HL-60 (cell line): ENCODE results near the gene SNX6.

Experiments used
- DNase-seq, 2 experiments: peaks; one replicate each; pipeline ENCODE4 v3.0.0-alpha.2; 2010 to 2020; ENCODE audit warnings: low read depth in 1 of 2, low spot score in 1 of 2
- H3K27ac ChIP-seq: fragments of 250-450 bp; sonication (Bioruptor Pico); replicated peaks from 2 replicates; pipeline ENCODE4 v1.5.1; 2020; ENCODE audit warnings: mild to moderate bottlenecking, moderate library complexity
- H3K27me3 ChIP-seq: fragments of 250-450 bp; sonication (Bioruptor Pico); 2 replicates; pipeline ENCODE4 v1.5.1; 2021; ENCODE audit warnings: mild to moderate bottlenecking, moderate library complexity; ENCODE audit not compliant: insufficient read depth, poor library complexity, severe bottlenecking
- H3K4me3 ChIP-seq: replicated peaks from 2 replicates; pipeline ENCODE4 v1.5.1; 2011; ENCODE audit warnings: mild to moderate bottlenecking, control low read depth, low read length; ENCODE audit not compliant: insufficient read depth
- GABPA ChIP-seq: IDR thresholded peaks from 2 replicates; pipeline ENCODE4 v1.6.1; 2012; ENCODE audit warnings: low read depth
- POLR2AphosphoS5 ChIP-seq: IDR thresholded peaks from 2 replicates; pipeline ENCODE4 v1.6.1; 2012; ENCODE audit warnings: low read depth
- REST ChIP-seq: IDR thresholded peaks from 2 replicates; pipeline ENCODE4 v1.6.1; 2012; ENCODE audit warnings: low read depth; ENCODE audit not compliant: insufficient replicate concordance
- SPI1 ChIP-seq: IDR thresholded peaks from 2 replicates; pipeline ENCODE4 v1.6.1; 2012; ENCODE audit warnings: low read depth, mild to moderate bottlenecking, borderline replicate concordance
- TF ChIP-seq, protein P1 (sequence below): IDR thresholded peaks from one replicate; pipeline ENCODE4 v1.5.1; 2011; ENCODE audit warnings: low read length, control low read depth, inconsistent platforms; ENCODE audit not compliant: insufficient read depth

SNX6 gene

GRCh38 chr14:34583525-34583924 is 46.4 kb downstream of the SNX6 start:
- H3K4me3 ChIP-seq, result no peak overlapping the region
- no peak overlapping the region for H3K27ac ChIP-seq
- no peaks in the 10 kb centered on the region for H3K27me3 ChIP-seq
- DNase-seq, result no peak
- TF ChIP-seq SPI1, result no peak
- TF ChIP-seq REST, result no peak
- TF ChIP-seq GABPA, result no peak
- TF ChIP-seq POLR2AphosphoS5, result no peak
- TF ChIP-seq, protein P1, sequence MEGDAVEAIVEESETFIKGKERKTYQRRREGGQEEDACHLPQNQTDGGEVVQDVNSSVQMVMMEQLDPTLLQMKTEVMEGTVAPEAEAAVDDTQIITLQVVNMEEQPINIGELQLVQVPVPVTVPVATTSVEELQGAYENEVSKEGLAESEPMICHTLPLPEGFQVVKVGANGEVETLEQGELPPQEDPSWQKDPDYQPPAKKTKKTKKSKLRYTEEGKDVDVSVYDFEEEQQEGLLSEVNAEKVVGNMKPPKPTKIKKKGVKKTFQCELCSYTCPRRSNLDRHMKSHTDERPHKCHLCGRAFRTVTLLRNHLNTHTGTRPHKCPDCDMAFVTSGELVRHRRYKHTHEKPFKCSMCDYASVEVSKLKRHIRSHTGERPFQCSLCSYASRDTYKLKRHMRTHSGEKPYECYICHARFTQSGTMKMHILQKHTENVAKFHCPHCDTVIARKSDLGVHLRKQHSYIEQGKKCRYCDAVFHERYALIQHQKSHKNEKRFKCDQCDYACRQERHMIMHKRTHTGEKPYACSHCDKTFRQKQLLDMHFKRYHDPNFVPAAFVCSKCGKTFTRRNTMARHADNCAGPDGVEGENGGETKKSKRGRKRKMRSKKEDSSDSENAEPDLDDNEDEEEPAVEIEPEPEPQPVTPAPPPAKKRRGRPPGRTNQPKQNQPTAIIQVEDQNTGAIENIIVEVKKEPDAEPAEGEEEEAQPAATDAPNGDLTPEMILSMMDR, result no peak

DNA sequence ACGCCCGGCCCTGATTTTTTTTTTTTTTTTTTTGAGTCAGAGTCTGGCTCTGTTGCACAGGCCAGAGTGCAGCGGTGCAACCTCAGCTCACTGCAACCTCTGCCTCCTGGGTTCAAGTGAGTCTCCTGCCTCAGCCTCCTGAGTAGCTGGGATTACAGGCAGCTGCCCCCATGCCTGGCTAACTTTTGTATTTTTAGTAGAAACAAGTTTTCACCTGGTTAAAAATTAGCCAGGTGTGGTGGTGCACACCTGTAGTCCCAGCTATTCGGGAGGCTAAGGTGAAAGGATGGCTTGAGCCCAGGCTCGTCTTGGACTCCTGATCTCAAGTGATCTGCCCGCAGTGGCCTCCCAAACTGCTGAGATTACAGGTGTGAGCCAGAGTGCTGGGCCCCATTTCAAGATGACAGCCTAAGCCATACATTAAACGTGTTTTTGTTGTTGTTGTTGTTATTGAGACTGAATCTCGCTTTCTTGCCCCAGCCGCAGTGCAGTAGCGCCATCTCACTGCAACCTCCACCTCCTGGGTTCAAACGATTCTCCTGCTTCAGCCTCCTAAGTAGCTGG is 47.7 kb downstream of the SNX6 start:
- DNase-seq, result no peak
- H3K4me3 ChIP-seq, result no peak overlapping the region
- no peak for TF ChIP-seq POLR2AphosphoS5
- TF ChIP-seq, protein P1, result no peak
- no peak for TF ChIP-seq REST
- TF ChIP-seq SPI1, result no peak
- TF ChIP-seq GABPA, result no peak
- H3K27ac ChIP-seq, result no peak overlapping the region
- no peaks in the 10 kb centered on the region for H3K27me3 ChIP-seq

DNA sequence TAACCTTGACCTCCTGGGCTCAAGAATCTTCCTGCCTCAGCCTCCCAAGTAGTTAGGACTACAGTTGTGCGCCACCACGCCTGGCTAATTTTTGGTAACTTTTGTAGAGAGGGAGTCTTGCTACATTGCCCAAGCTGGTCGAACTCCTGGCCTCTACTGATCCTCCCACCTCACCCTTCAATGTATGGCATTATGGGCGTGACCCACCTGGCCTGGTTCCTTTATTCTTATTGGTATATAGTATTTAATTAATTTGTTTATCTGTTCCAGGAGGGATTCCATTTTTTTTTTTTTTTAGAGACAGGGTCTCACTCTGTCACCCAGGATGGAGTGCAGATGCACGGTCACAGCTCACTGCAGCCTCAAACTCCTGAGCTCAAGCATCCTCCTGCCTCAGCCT is 49.6 kb downstream of the SNX6 start:
- Histone ChIP-seq H3K4me3 (no peak overlapping the region), H3K27ac (no peak overlapping the region), H3K27me3 (no peaks in the 10 kb centered on the region)
- no peak for DNase-seq
- no peak for TF ChIP-seq GABPA
- TF ChIP-seq SPI1, result no peak
- TF ChIP-seq REST, result no peak
- no peak for TF ChIP-seq POLR2AphosphoS5
- TF ChIP-seq, protein P1, result no peak
